Dermis lymphatic vessel endothelial cell (primary cell): Measurements from ENCODE around the gene LRRTM3. TPM values are rescaled to one million over a fixed set of nuclear protein-coding genes. Genes with fewer than 3 reads are reported as not detected.

Source experiments
- total RNA-seq: library from RNA; depleted of rRNA; stranded (reverse); fragments of >200 nt; gene quantifications from 2 replicates; pipeline ENCODE4 v1.2.1, GENCODE V29; 2014

The LRRTM3 gene
- not detected in 2 replicates for total RNA-seq

GRCh38 chr10:66925896-66926715 lies at the start of gene LRRTM3:
LRRTM3 (plus strand) TSS chr10:66926036.

